SU-DHL-6 (cell line): Measurements from ENCODE around the gene CDKAL1.

Source experiments
- H2AFZ ChIP-seq: fragments of 200-600 bp; sonication (generic); 2 replicates; pipeline ENCODE4 v1.6.1; 2014; ENCODE audit warnings: low read depth, mild to moderate bottlenecking, moderate library complexity, mixed read lengths, antibody characterized with exemption, low read length; ENCODE audit not compliant: severe bottlenecking
- H3F3A ChIP-seq: fragments of 200-600 bp; shearing (Covaris generic); 2 replicates; pipeline ENCODE4 v1.6.0; 2016; ENCODE audit warnings: antibody characterized with exemption, mild to moderate bottlenecking; ENCODE audit not compliant: insufficient read depth
- H3K27ac ChIP-seq: fragments of 200-600 bp; sonication (generic); 2 replicates; pipeline ENCODE4 v1.5.1; 2016; ENCODE audit warnings: low read depth, mild to moderate bottlenecking, low read length, moderate library complexity, mixed read lengths
- H3K27me3 ChIP-seq: fragments of 200-600 bp; sonication (generic), shearing (Covaris generic); 2 replicates; pipeline ENCODE4 v1.6.0; 2014; ENCODE audit warnings: mild to moderate bottlenecking, low read length
- H3K36me3 ChIP-seq: fragments of 200-600 bp; sonication (generic); 2 replicates; pipeline ENCODE4 v1.6.1; 2014; ENCODE audit warnings: mild to moderate bottlenecking, low read length, mixed read lengths
- H3K4me2 ChIP-seq: fragments of 300-600, 200-600 bp; shearing (Covaris generic), sonication (generic); 2 replicates; pipeline ENCODE4 v1.6.0; 2014; ENCODE audit warnings: low read length, low read depth, mild to moderate bottlenecking; ENCODE audit not compliant: poor library complexity, severe bottlenecking
- H3K4me3 ChIP-seq: fragments of 200-600 bp; sonication (generic); 2 replicates; pipeline ENCODE4 v1.5.1; 2014; ENCODE audit warnings: antibody characterized with exemption, low read length, mild to moderate bottlenecking, mixed read lengths; ENCODE audit not compliant: insufficient read depth, poor library complexity, severe bottlenecking
- H3K79me2 ChIP-seq: fragments of 200-600 bp; sonication (generic); 2 replicates; pipeline ENCODE4 v1.6.1; 2014; ENCODE audit warnings: mild to moderate bottlenecking, low read length, moderate library complexity; ENCODE audit not compliant: insufficient read depth
- H3K9ac ChIP-seq: fragments of 200-600 bp; sonication (generic); 2 replicates; pipeline ENCODE4 v1.7.0; 2014; ENCODE audit warnings: mild to moderate bottlenecking, low read length
- H3K9me2 ChIP-seq: fragments of 200-600 bp; sonication (generic); replicated peaks from 2 replicates; pipeline ENCODE4 v1.6.1; 2014; ENCODE audit warnings: low read length; ENCODE audit not compliant: insufficient read depth
- H3K9me3 ChIP-seq: fragments of 200-600 bp; sonication (generic); 2 replicates; pipeline ENCODE4 v1.6.1; 2014; ENCODE audit warnings: low read length, mixed read lengths; ENCODE audit not compliant: insufficient read depth
- H4K20me1 ChIP-seq: fragments of 200-600 bp; sonication (generic); 2 replicates; pipeline ENCODE4 v1.6.1; 2014; ENCODE audit warnings: low read depth, mild to moderate bottlenecking, antibody characterized with exemption, low read length, moderate library complexity, mixed read lengths
- EZH2phosphoT487 ChIP-seq: fragments of 200-600 bp; sonication (generic), shearing (Covaris generic); conservative IDR thresholded peaks from 2 replicates; pipeline ENCODE4 v1.6.1; 2018; ENCODE audit warnings: mild to moderate bottlenecking, antibody characterized with exemption, low read length, moderate library complexity, mixed read lengths
- TF ChIP-seq, protein P1 (sequence below): fragments of 200-600 bp; sonication (generic); IDR thresholded peaks from one replicate; pipeline ENCODE4 v1.5.1; 2017; ENCODE audit warnings: antibody characterized with exemption, mild to moderate bottlenecking, low read length, moderate library complexity; ENCODE audit not compliant: insufficient read depth, poor library complexity, severe bottlenecking

Gene CDKAL1

DNA sequence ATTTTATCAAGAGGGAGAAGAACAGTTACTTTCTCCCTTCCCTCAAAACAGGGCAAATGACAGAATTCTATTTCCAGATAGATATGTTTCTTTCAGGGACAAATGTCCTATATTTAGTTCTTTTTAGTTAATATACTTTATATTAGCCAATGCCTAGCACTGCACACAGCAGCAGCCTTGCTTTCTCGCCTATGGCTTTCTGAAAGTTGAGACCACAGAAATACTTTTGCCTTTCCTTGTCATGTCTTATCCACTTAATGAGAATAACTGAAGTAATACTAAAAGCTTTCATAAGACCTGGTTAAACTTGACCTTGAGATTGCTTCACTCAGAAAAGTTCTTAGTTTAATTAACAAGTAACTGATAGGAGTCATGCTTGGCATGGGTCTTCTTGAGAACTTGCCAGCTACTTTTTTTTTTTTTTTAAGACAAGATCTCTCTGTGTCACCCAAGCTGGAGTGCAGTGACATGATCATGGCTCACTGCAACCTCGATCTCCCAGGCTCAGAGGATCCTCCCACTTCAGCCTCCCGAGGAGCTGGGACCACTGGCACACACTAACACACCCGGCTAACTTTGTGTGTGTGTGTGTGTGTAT lies 159.3 kb downstream of the CDKAL1 start:
- H3K9me2 ChIP-seq: no peaks in the 10 kb centered on the region
- no peak overlapping the region for H3K4me2 ChIP-seq
- H3K9ac ChIP-seq: no peak overlapping the region
- H2AFZ ChIP-seq: no peak overlapping the region
- H4K20me1 ChIP-seq: peaks cover 30% of the 10 kb centered on the region
- H3K27ac ChIP-seq: no peak overlapping the region
- no peaks in the 10 kb centered on the region for H3K9me3 ChIP-seq
- H3K4me3 ChIP-seq: no peak overlapping the region
- TF ChIP-seq, protein P1, sequence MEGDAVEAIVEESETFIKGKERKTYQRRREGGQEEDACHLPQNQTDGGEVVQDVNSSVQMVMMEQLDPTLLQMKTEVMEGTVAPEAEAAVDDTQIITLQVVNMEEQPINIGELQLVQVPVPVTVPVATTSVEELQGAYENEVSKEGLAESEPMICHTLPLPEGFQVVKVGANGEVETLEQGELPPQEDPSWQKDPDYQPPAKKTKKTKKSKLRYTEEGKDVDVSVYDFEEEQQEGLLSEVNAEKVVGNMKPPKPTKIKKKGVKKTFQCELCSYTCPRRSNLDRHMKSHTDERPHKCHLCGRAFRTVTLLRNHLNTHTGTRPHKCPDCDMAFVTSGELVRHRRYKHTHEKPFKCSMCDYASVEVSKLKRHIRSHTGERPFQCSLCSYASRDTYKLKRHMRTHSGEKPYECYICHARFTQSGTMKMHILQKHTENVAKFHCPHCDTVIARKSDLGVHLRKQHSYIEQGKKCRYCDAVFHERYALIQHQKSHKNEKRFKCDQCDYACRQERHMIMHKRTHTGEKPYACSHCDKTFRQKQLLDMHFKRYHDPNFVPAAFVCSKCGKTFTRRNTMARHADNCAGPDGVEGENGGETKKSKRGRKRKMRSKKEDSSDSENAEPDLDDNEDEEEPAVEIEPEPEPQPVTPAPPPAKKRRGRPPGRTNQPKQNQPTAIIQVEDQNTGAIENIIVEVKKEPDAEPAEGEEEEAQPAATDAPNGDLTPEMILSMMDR: no peak
- TF ChIP-seq EZH2phosphoT487: no peak
- peaks cover 6% of the 10 kb centered on the region; the same call in 1 of the 2 replicates for H3K79me2 ChIP-seq
- H3K36me3 ChIP-seq: no peaks in the 10 kb centered on the region
- no peaks in the 10 kb centered on the region for H3K27me3 ChIP-seq
- no peaks in the 10 kb centered on the region for H3F3A ChIP-seq

DNA sequence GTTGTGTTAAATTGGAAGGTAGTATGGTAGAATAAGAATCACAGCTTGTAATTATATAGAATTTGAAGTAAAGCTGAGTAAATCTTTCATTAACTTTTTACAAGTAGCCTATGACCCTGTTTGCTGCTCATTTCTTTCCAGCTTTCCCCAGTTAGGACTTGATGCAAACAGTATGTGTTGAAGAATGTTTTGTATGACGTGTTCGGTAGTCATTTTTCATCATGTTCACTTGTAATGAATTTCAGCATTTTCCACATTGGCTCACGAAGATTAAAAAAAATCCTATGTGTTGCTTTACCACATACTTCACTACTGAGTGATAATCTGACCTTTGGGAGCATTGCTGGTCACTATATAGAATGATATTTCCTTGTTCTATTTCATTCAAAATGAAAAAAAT lies 162.4 kb downstream of the CDKAL1 start:
- no peak overlapping the region for H3K4me2 ChIP-seq
- no peaks in the 10 kb centered on the region for H3K9me2 ChIP-seq
- H3K9me3 ChIP-seq: no peaks in the 10 kb centered on the region

DNA sequence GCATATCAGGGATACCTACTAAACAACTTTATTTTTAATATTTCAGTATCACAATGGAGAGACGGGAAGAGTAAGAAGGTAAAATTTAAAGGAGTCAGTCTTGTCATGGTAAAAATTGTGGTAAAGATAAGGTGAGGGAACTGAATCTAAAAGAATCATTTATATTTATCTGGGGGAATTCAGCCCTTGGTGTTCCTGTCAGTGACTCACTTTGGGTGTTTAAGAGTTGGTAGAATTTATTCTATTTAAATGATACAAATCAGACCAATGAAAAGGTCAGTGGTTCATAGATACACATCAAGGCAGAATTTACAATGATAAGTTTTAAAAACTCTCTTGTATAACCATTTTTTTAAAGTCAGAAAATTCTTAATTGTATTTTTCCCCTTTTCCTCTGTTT lies 164.4 kb downstream of the CDKAL1 start:
- Histone ChIP-seq H3K4me3 (no peak overlapping the region), H3K9me2 (no peaks in the 10 kb centered on the region), H3K79me2 (no peaks in the 10 kb centered on the region), H3F3A (no peaks in the 10 kb centered on the region), H3K27ac (no peak overlapping the region), H3K36me3 (no peaks in the 10 kb centered on the region), H4K20me1 (peaks cover 20% of the 10 kb centered on the region), H3K27me3 (no peaks in the 10 kb centered on the region), H3K9me3 (no peaks in the 10 kb centered on the region), H3K4me2 (no peak overlapping the region), H2AFZ (no peak overlapping the region), H3K9ac (no peak overlapping the region)
- TF ChIP-seq, protein P1: no peak
- TF ChIP-seq EZH2phosphoT487: no peak

More for the DNA sequence above, 162.4 kb downstream of the CDKAL1 start:
- H3K4me3 ChIP-seq: no peak overlapping the region
- no peaks in the 10 kb centered on the region for H3K79me2 ChIP-seq
- peaks cover 23% of the 10 kb centered on the region for H4K20me1 ChIP-seq
- no peak overlapping the region for H2AFZ ChIP-seq
- H3K27ac ChIP-seq: no peak overlapping the region
- H3K27me3 ChIP-seq: no peaks in the 10 kb centered on the region
- TF ChIP-seq, protein P1: no peak
- no peak for TF ChIP-seq EZH2phosphoT487
- no peak overlapping the region for H3K9ac ChIP-seq
- H3K36me3 ChIP-seq: no peaks in the 10 kb centered on the region
- H3F3A ChIP-seq: no peaks in the 10 kb centered on the region
